NCI-H2081 (cell line): ENCODE results near the gene RNF145.

Experiments
- DNase-seq, 2 experiments: peaks; one replicate each; lab custom pipeline; 2025; lab: John Stamatoyannopoulos, UW

RNF145 gene

DNA sequence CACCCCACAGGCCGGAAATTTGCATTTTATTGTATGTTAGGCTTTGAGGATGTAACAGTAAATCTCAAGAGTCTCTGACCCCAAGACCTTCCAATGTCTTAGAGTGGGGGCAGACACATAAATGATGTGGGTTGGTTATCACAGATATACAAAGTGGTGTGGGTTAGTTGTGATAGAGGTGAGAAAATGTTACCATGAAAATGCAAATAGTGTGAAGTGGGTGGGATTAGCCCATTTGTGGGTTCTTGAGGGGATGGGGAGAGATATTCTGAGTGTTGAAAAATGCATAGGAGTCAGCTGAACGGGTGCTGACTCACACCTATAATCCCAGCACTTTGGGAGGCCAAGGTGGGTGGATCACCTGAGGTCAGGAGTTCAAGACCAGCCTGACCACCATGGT lies 7.9 kb upstream of the RNF145 start:
- DNase-seq = no peak

DNA sequence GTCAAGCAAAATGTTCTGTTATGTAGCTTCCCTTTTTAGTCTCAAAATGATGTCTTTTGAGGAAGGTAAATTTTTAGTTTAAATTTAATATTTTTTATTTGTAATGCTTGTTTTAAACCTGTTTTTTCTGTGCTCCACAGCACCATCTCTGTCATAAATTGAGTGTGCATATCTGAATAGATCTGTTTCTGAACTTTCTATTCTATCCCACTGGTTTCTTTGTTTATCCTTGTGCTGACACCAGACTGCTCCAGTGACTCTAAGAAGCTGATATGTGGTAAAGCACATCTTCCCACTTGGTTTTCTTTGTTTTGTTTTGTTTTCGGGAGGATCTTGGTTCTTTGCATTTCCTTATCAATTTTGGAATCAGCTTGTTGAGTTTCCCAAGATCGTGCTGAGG lies 7.1 kb upstream of the RNF145 start:
- no peak for DNase-seq

DNA sequence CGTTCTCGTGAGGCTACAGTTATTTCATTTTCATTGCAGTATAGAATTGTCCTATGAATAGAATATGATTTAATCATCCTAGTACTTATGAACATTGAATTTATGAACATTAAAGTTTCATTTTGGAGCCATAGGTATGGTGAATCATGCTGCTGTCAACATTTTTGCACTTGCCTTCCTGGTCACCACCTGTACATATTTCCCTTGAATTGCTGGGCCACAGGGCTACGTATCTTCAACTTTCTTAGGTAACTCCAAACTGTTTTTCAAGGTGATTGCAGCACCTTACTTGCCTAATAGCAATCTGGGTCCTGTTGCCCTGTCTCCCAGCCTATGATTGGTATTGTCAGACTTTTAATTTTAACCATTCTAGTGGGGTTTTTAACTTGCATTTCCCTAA lies 6.5 kb upstream of the RNF145 start:
- no peak for DNase-seq

DNA sequence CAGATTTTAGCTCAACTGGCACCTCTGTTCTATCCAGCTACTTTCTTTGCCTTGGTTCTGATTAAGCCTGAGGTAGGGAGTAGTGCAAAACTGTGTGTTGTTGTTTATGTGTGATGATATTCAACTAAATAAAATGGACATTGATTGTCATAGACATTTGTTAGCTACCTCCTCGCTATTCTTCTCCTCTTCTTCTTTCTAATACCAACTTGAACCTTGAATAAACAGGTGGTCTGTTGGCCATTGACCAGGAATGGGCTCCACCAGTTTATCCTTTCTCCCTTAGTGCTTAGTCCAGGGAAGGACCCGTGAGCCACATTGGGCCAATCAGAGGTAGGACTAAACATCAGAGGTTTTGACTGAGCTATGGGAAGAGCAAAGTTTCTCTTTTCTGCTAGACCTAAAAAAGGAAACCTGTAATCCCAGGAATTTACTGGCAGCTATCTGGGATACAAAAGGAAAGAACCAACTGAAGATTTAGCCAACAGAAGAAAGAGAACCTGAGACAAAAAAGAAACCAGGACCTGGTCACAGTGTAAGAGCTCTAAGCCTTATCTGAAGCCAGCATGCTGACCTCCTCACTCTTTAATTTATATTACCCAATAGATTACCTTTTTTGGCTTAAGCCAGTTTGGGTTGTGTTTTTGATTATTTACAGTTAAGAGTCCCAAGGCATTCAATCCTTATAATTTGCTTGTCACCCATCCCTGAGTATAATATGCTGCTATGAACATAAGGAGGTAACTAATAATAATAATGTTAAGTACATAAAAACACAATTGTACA lies 5.3 kb upstream of the RNF145 start:
- no peak for DNase-seq

DNA sequence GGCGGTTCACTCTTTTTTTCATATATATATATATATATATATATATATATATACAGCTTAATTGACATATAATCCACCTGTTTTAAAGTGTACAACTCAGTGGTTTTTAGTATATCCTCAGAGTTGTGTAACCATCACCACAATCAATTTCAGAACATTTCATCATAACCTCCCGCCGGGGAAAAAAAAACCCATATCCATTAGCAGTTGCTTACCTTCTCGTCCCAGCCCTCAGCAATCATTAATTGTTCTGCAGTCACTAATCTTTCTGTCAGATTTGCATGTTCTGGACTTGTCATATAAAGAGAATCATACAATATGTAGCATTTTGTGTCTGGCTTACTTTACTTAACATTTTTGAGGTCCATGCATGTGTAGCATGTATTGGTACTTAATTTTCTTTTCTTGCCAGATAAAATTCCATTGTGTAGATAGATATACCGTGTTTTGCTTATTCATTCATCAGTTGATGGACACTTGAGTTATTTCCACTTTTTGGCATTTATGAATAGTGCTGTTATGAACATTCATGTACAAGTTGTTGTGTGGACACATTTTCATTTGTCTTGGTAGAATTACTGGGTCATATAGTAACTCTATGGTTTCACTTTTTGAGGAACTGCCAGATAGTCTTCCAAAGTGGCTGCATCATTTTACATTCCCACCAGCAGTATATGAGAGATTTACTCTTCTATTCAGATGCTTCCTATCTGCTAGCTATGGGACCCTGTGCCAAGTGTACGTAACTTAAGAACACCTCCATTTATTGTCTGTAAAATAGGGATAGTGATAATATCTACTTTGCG lies 3.5 kb upstream of the RNF145 start:
- no peak for DNase-seq

DNA sequence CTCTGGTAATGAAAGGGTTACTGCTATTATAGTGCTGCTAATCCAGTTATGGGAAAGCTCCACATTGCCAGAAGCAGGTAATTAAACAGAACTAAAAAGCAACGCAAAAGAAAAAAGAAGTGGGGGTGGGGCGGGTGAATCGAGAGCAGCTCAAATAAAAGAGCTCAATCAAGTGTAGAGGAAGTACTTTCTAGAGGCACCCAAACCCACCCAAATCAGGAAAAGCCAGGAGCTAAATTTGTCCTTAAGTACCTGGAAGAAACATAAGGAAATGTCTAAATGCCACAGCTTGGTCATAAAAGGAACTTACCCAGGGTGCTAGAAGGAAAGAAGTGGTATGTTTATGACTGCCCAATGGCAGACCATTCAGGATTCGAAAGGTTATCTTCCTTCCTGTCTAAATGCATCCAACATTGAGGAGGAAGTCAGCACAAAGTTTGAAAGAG lies 2.4 kb upstream of the RNF145 start:
- DNase-seq = peak in 1 of 2 experiments; percentile 19

DNA sequence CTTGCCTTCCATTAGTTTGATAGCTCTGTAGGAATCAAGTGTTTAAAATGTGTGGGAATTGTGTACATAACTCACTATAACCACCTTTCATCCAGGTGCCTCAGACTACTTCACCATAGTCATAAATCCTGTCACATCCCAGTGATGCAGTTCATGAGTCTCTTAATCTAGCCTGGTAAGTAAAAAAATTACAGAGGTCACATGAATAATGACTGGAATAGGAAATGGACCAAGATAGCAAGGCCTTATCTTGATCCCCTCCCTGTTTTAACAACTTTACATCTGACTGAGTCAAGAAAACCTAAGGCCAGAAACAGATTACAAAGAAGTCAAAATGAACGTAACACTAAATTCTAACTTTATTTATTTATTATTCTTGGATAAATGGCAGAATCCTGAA lies 1.5 kb upstream of the RNF145 start:
- peak in 1 of 2 experiments; percentile 13 for DNase-seq

DNA sequence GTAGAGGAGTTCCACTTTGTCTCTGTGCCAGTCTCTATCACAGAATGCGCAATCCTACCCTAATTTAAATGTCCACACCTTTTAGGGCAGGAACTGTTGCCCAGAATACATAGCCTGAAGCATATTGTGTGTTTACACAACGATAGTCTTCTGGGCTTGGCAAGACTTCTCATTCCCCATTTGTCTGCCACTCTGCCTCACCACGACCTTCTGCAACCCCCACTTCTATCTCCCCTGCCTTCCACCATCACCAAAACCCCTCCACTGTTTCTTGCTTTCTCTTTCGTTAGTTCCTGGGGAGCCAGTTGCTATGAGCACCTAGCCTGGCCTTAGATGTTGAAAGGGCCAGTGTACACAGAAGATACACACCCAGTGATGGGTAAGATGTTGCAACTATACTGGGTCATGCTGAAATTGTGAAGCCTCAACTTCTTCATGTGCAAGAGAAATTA lies 883 bp upstream of the RNF145 start:
- peak in 1 of 2 experiments; percentile 73 for DNase-seq

DNA sequence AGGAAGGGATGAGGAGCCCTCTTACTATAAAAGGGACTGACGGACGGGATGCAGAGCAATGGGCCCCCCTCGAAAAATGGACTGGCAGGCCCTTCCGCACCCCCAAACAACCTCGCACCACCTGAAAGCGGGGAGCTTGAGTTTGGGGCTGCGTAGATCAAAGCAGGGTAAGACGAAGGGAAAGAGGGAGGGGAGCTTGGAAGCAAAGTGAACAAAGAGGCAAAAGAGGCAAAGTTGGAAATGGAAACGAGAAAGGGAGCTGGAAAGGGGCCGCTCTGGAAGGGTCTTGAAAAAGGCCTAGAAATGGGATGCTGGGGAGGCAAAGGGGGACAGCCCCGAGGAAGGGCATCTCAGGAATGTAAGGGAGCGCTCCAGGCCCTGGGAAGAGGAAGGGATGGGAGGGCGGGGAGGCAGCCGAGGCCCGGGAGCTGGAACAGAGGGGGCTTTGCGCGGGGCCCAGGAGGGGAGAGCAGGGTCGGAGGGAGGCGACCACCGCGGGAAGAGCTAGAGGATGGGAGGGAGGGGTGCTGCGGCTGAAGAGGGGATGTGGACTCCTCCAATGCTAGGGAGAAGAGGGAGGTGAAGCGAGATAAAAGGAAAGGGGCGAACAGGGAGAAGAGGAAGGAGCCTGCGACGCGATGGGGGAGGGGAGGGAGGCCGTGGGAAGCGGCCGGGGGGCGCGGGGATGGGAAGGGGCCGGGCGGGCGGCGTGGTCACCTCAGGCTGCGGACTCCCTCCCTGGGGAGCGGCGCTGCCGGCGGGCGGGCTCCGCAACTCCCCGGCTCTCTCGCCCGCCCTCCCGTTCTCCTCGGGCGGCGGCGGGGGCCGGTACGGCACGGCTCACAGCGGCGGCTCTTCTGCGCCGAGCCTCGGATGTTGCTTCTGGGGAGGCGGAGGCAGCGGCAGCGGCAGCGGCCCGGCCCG lies 577 bp downstream of the RNF145 start:
- peak in 1 of 2 experiments; percentile 33 for DNase-seq

DNA sequence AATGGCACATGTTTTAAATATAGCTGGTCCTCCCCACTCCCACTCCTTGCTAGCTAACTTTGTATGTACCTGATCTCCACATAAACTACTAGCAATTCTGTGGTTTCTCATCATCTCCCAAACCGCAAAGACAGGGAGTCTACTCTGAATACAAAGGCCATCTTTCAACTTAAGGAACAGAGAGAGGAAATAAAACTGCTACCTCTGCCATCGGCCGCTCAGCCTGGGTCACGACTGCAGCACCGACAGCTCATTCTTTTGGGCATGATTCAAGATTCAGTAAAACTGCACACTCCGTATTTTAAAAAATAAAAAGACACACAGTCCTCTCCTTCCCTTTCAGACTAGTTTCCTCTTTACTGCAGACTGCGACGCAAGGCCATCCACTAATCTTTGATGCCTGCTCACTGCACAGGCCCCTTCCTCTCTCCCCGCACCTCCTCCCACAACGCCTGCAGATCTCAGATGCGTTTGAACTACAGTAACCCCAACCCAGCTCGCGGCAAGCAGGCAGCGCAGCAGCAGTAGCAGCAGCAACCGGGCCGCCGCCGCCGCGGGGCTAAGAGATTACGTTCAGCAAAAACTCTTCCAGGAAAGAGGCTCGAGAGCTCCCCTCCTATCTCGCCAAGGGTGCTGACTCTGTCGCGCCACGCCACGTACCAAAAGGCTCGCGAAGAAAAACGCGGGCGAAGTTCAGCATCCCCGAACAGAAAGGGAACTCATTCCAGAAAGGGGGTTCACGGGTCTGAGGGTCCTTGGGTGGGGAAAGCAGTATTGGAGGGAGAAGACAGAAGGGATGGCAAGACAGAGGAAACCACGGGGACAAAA lies 1.5 kb downstream of the RNF145 start:
- DNase-seq = peak; percentile 37 to 63

DNA sequence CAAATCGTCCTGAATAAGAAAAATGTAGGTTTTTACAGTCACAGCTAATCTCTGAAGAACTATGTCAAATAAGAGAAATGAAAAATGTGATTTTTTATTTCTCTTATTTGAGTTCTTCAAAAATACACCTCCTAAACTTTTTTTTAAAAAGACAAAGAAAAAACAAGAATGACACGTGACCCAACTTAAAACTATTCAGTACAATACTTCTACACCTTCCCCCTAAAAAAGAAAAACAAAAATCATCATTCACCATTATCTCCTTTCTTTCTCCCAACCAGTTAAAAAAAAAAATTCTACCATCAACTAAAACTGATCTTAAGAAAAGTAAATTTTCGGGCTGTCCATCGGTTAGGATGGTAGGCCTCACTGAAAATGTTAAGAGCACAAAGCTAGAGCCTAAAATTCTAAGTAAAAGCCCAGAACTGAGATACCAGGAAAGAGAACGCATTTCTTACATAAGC lies 2.1 kb downstream of the RNF145 start:
- no peak for DNase-seq

DNA sequence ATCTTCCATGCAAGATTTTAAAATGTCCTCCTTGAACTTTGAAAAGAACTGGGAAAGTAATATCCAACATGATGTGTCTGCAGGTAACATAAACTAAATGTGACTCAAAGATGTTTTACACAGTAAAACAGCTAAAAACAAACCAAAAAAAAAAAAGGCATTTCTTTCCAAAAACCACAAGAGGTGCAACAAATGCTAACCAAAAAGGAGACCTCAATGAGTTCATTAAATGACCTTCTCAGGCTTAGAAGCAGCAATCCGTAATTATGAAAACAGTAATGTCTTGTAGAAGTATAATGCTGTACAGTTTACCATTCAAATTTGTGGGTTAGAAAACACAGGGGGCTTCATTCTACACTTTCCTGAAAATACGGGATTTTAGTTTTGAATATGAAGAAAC lies 2.5 kb downstream of the RNF145 start:
- no peak for DNase-seq

DNA sequence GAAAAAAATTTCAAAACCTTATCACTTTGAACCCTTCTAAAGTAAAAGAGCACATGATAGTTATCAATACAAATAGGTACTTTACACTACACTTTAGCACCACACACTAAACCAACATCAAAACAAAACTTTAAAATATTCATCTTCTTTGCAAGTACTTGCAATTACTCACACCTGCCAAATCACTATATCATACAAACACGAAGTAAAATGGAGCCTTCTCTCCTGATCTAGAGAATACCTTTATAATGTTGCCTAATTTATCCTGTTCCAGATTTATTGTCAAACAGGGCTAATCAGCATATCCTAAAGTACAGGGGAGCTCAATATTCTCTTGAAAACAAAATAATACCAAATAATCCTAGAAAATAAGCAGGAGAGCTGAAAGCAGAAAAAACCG lies 3.0 kb downstream of the RNF145 start:
- no peak for DNase-seq

DNA sequence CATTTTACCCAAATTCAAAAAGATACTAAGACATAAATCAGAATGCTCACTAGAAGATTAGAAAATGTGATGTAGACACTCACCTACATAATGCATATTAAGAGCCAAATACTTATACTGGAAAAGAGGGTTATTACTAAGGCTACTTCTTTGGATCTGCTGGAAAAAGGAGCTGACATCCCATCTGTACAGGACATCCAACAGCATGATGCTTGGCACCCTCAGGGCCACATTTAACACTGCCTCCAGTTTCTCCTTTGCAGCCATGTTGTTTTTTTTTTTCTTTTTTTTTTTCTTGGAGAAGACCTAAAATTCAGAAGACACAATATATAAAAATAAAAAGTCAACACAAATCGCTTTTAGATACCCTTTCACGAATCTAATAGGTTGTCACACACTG lies 6.0 kb downstream of the RNF145 start:
- DNase-seq = no peak

DNA sequence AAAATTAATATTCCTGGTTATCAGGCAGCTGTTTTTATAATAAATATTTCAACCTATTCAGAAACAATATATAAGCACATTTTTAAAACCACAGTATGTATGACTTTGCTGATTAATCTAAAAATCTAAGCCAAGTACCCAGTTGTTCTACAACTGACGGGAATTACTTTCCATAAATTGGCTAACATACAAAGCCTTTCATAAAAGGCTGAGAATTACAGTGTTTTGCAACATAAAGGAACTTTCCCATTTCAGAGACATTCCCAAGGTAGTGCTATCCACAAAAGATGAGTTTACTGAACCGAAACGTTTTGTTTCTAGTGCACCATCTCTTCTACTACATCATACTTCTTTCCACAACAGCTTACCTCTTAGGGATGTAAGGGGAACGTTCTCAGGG lies 7.2 kb downstream of the RNF145 start:
- DNase-seq = no peak

DNA sequence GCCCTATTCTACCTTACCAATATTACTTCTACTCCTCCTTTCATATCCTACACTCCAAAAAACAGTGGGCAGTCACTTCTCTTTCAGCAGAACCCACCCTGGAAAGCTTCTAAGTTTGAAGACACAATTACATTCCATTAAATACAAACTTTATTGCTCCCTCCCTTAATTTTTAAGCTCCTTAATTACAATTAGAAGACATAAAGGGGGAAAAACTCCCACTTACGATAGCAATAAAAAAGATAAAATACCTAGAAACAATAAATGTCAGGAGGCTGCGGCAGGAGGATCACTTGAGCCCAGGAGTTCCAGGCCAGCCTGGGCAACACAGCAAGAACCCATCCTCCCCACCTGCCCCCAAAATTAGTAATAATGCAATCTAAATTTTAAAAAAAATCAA lies 9.6 kb downstream of the RNF145 start:
- DNase-seq = no peak

DNA sequence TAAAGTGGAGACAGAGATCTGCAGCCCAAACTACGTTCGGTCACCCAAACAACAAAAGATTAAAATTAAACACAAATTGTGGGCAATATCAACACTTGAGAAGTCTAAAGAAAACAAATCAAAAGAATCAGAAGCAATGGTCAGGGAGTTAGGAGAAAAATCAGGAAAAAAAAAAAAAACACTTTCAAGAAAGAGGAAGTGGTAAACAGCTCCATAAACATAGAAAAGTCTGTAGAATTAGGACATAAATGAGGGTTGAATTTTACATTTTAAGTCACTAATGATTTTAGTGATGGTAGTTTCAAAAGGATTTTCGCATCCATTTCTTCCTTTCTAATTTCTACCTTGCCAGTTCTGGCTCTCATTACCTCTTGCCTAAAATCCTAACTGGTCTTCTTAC lies 10.1 kb downstream of the RNF145 start:
- DNase-seq = no peak

DNA sequence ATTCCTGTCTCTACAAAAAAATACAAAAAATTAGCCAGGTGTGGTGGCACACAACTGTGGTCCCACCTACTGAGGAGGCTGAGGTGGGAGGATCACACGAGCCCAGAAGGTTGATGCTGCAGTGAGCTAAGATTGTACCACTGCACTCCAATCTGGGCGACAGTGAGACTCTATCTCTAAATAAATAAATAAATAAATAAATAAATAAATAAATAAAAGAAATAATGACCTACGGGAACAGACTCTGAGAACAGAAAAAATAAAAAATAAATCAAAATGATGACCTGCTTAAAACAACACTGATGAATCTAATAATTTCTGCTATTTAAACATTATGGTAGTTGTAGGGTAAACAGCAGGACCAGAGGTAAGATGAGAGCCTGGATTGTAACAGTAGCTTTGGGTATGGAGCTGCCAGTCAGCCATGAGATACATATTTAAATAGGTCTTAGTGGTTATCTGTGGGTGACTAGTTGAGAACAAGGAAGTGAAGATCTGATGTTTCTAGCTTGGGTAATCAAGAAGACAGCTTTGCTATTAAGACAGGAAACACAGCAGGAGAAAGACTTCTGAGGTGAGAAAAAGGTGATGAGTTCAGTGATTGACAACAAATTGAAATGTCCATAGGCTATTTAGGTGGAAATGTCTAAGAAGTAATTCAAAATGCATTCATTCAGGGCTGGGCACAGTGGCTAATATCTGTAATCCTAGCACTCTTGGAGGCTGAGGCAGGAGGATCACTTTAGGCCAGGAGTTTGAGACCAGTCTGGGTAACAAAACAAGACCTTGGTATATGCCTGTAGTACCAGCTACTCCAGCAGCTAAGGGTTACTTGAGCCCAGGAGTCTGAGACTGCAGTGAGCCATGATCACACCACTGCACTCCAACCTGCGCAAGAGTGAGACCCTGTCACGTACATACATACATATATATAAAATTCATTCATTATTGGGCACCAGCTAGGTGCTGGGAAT lies 11.0 kb downstream of the RNF145 start:
- DNase-seq = no peak

DNA sequence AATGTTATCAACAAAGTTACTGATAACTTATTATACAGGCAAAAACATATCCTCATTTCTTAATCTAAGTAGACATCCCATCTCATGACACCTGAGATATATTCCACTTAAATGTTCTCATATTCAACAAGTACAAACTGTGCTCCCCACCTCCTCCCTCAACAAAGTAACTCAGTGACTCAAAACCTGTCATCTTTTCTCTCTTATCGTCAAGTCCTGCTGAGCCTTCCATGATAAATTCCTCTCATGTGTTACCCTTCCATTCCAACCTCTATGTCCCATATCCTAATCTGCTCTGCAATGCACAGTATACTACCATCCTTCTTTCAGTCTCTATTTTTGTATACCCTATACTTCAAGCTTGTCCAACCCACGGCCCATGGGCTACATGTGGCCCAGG lies 13.6 kb downstream of the RNF145 start:
- no peak for DNase-seq

DNA sequence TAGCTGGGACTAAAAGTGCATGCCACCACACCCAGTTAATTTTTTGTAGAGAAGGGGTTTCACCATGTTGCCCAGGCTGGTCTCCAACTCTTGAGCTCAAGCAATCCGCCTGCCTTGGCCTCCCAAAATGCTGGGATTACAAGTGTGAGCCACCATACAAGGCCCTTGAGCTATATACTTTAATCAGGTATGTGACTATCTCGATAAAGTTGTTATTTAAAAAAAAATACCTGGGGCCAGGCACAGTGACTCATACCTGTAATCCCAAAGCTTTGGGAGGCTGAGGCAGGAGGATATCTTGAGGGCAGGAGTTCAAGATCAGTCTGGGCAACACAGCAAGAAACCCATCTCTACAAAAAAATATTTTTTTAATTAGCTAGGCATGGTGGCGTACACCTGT lies 19.2 kb downstream of the RNF145 start:
- DNase-seq = no peak
